Psoas muscle (tissue), 8 donors: ENCODE data around the gene DDX41. TPM values are rescaled to one million over a fixed set of nuclear protein-coding genes. Genes with fewer than 3 reads are reported as not detected.
"Not testable (repeated sequence)": the region's sequence is repeated elsewhere in the genome, so short reads cannot be mapped to it uniquely, and the experiment has no call there.

Experiments
- ATAC-seq, 4 donors: fragments of 200-7000 bp; cut with Tn5 transposase; one replicate each; pipeline ENCODE4 v1.9.1; 2020; ENCODE audit warnings: moderate library complexity in 3 of 4, mild to moderate bottlenecking in 2 of 4
- DNase-seq, 2 donors: peaks; one replicate each; pipeline ENCODE4 v3.0.0-alpha.2; 2020
- H3K27ac ChIP-seq: fragments of 200-600 bp; one replicate; pipeline ENCODE4 v1.8.0; 2022
- H3K27me3 ChIP-seq, 3 donors: fragments of 200-600 bp in 1 of 3; one replicate each; pipeline versions ENCODE4 v1.6.1 to v1.8.0; 2013 to 2022; ENCODE audit warnings: low read length in 2 of 3, mild to moderate bottlenecking in 2 of 3, moderate library complexity in 1 of 3; ENCODE audit not compliant: insufficient read depth in 3 of 3
- H3K36me3 ChIP-seq, 2 donors: fragments of 200-600 bp in 1 of 2; one replicate each; pipeline versions ENCODE4 v1.6.1 to v1.8.0; 2013 to 2022; ENCODE audit warnings: low read depth in 1 of 2, mild to moderate bottlenecking in 1 of 2, moderate library complexity in 1 of 2; ENCODE audit not compliant: insufficient read depth in 1 of 2
- H3K4me1 ChIP-seq: fragments of 200-600 bp; one replicate; pipeline ENCODE4 v1.8.0; 2022
- H3K4me3 ChIP-seq: fragments of 200-600 bp; one replicate; pipeline ENCODE4 v1.8.0; 2022; ENCODE audit warnings: mild to moderate bottlenecking
- H3K9me3 ChIP-seq: fragments of 200-600 bp; one replicate; pipeline ENCODE4 v1.8.0; 2022
- WGBS, 3 donors: extraction: QIAGEN DNeasy Blood & Tissue Kit; methylation state at CpG; one replicate each; pipeline versions ENCODE4 v1.1.6 to v1.1.7; 2013; 5-methylcytosine and 5-hydroxymethylcytosine counted together
- intact Hi-C, 2 donors: fragments of 100-400 bp; cut with DNase I; formaldehyde crosslinking; loops; one replicate each; pipeline versions ENCODE4 v1.11.0 to v1.14.2; 2022
- polyA plus RNA-seq, 3 donors: library from polyadenylated mRNA; stranded (reverse); fragments of 200-250 nt; gene quantifications; one replicate each; pipeline ENCODE4 v1.2.3, GENCODE V29; 2013
- total RNA-seq, 4 donors: library from RNA; stranded (reverse); fragmentation: NEBNext Ultra II Directional in 2 of 4; extraction: Animal tissue kit (Norgen Biotek cat#: 25700) in 2 of 4; gene quantifications; one replicate each; pipeline versions ENCODE4 v1.2.1 to v1.2.4, GENCODE V29; 2021 to 2023
- TF ChIP-seq, protein P1 (sequence below): fragments of 200-600 bp; IDR thresholded peaks from one replicate; pipeline ENCODE4 v1.8.0; 2022; ENCODE audit warnings: antibody characterized with exemption
- donor health status: healthy with polysubstance abuse.
- donor health status: DM: no; HTN: no; CAD: no; lungs with moderate emphysema.
- donor health status: Bipolar disorder and iron deficiency.
- donor health status: healthy.
- donor health status: DM: yes; HTN: yes; CAD: no.
- donor health status: DM: no; HTN: no; CAD: no.
- donor health status: DM: no; HTN: no; CAD: no.
- donor health status: DM: yes; HTN: yes; CAD: no.

Gene DDX41
- total and polyA plus RNA-seq, 7 donors = 37.2 to 71.6 (median 41.0) TPM

DNA sequence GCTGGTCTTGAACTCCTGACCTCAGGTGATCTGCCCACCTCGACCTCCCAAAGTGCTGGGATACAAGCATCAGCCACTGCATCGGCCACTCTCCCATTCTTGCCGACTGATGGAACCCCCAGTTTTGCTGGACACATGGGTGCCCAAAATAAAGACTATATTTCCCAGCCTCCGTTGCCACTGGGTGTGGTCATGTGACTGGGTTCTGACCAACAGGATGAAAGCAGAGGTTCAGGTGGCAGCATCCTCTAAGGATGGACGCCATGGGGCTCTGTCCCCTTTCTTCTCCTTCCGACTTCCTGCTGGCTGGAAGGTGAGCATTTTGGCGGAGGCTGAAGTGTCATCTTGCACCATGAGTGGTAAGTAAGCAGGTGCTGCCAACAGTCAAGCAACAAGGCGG is 29.6 kb downstream of the DDX41 start:
- 82 to 92% (median 83%) methylated on average over 8 of the region's 8 CpGs for WGBS, 3 donors
- peak overlapping the region; percentile 10 for H3K27ac ChIP-seq
- peaks cover 27% of the 10 kb centered on the region for H3K4me1 ChIP-seq
- intact Hi-C loops = no loop called here
- ATAC-seq (no peak), DNase-seq (peak in 1 of 2 donors; percentile 47)
- peaks cover 0 to 83% of the 10 kb centered on the region in 2 donors for H3K36me3 ChIP-seq
- no peak overlapping the region for H3K4me3 ChIP-seq
- TF ChIP-seq, protein P1, sequence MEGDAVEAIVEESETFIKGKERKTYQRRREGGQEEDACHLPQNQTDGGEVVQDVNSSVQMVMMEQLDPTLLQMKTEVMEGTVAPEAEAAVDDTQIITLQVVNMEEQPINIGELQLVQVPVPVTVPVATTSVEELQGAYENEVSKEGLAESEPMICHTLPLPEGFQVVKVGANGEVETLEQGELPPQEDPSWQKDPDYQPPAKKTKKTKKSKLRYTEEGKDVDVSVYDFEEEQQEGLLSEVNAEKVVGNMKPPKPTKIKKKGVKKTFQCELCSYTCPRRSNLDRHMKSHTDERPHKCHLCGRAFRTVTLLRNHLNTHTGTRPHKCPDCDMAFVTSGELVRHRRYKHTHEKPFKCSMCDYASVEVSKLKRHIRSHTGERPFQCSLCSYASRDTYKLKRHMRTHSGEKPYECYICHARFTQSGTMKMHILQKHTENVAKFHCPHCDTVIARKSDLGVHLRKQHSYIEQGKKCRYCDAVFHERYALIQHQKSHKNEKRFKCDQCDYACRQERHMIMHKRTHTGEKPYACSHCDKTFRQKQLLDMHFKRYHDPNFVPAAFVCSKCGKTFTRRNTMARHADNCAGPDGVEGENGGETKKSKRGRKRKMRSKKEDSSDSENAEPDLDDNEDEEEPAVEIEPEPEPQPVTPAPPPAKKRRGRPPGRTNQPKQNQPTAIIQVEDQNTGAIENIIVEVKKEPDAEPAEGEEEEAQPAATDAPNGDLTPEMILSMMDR = no peak
- no peaks in the 10 kb centered on the region for H3K27me3 ChIP-seq
- no peaks in the 10 kb centered on the region for H3K9me3 ChIP-seq

DNA sequence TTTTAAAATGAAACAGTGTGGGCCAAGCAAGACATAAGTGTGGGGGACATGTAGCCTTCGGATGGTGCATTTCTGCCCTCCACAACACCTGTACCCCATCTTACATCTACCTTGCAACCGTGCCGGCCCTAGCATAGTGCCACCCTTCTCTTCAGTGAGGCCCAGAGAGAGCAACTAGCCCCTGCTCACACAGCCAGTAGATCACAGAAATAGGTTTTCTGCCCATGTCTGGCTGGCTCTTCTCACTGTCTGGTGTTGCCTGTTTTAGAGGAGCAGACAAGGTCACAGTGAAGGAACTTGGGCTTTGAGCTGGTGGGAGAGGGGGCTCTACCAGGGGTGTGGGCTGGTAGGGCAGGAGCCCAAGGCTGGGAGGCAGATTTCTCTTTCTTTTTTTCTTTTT is 30.5 kb downstream of the DDX41 start:
- no peaks in the 10 kb centered on the region for H3K9me3 ChIP-seq
- peaks cover 24% of the 10 kb centered on the region for H3K4me1 ChIP-seq
- DNase-seq (no peak), ATAC-seq (no peak)
- intact Hi-C loops = no loop called here
- H3K27ac ChIP-seq = no peak overlapping the region
- TF ChIP-seq, protein P1 = no peak
- H3K36me3 ChIP-seq = peaks cover 0 to 81% of the 10 kb centered on the region in 2 donors
- H3K27me3 ChIP-seq = no peaks in the 10 kb centered on the region
- WGBS, 3 donors = 91 to 97% (median 97%) methylated on average over 3 of the region's 3 CpGs
- no peak overlapping the region for H3K4me3 ChIP-seq

DNA sequence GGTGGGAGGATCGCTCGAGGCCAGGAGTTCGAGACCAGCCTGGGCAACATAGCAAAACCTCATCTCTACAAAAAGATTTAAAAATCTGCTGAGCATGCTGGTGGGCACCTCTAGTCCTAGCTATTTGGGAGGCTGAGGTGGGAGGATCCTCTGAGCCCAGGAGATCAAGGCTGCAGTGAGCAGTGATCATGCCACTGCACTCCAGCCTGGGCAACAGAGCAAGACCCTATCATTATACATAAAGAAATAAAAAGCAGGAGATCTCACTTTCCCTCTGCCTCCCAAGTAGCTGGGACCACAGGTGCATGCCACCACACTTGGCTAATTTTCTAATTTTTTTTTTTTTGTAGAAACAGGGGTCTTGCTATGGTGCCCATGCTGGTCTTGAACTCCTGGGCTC is 31.0 kb downstream of the DDX41 start:
- peaks cover 0 to 76% of the 10 kb centered on the region in 2 donors for H3K36me3 ChIP-seq
- H3K9me3 ChIP-seq, H3K27me3 ChIP-seq, intact Hi-C loops, H3K4me3 ChIP-seq, ATAC-seq, DNase-seq: not testable (repeated sequence)
- H3K4me1 ChIP-seq = peaks cover 24% of the 10 kb centered on the region
- WGBS, 3 donors = 94 to 95% (median 94%) methylated on average over 3 of the region's 3 CpGs
- peak overlapping the region; percentile 78 for H3K27ac ChIP-seq

DNA sequence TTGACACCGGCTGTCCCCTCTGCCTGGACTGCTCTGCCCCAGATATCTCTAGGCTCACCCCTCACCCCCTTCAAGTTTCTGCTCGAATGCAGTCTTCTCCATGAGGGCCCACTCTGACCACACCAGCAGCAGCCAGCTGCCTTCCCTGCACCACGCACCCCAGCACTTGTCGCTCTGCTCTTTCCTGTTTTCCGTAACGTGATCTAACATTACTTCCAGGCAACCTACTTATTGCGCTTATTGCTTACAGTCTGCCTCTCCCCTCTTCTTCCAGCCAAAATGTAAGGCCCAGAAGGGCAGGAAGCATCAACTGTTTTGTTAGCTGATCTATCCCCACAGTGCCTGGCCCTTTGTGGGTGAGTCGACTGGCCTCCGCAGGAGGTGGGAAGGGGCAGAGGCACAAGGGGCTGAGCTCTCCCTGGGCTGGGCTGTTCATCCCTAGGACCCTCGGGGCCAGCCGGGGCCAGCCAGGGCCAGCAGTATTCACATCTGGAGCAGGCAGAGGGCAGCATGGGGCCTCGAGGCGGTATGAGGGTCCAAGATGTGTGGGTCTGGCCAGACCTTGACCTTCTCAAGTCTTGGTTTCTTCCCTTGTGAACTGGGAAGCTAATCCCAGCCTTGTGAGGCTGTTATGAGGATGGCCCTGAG is 31.7 kb downstream of the DDX41 start:
- Histone ChIP-seq H3K4me3 (no peak overlapping the region), H3K27ac (peak overlapping the region; percentile 78), H3K27me3 (no peaks in the 10 kb centered on the region), H3K36me3 (peaks cover 0 to 69% of the 10 kb centered on the region in 2 donors), H3K9me3 (no peaks in the 10 kb centered on the region), H3K4me1 (peaks cover 28% of the 10 kb centered on the region)
- intact Hi-C loops = no loop called here
- TF ChIP-seq, protein P1 = no peak
- 33 to 49% (median 35%) methylated on average over 13 of the region's 13 CpGs for WGBS, 3 donors
- peak in 2 of 4 donors; percentile 6 to 7 for ATAC-seq
- DNase-seq = no peak

DNA sequence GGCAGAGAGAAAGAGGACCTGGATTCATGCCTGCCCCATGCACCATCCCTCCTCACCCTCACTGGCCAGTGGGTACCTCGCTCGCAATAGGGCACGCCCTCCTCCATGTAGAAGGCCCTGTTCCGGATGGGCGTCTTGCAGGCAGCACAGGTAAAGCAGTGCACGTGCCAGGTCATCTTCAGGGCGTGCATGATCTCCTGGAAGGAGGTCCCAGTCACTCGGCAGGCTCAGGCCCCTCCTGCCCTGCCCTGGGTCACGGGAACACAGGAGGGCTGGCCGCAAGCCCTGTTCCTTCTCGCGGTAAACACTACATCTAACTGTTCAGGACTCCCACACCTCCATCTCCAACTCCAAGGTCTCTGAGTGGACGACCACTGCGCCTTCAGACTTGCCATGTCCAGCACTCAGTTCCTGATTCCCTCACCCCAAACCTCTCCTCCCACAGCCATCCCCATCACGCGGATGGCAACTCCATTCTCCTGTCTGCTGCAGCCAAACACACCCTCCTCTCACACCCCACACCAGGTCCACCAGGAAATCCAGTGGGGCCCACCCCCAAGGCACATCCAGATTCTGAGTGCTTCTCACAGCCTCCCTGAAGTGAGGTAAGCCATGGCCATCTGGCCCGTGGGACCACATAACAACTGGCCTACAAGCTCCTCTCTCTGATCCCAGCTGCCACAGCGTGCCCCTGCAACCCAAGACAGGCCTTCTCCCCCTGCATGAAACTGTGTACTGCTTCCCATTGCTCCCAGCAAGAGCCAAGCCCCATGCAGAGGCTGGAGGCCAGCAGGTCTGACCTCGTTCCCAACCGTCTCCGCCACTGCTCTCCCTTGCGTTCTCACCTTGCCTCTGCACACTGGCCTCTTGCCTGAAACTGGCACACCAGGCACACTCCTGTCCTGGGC is 32.5 kb downstream of the DDX41 start:
- WGBS, 3 donors = 54 to 68% (median 57%) methylated on average over 22 of the region's 22 CpGs
- DNase-seq (peak in 1 of 2 donors; percentile 78), ATAC-seq (peak; percentile 21 to 67 (median 62))
- Histone ChIP-seq H3K27ac (peak overlapping the region; percentile 78), H3K4me3 (no peak overlapping the region), H3K27me3 (no peaks in the 10 kb centered on the region), H3K4me1 (peaks cover 36% of the 10 kb centered on the region), H3K9me3 (no peaks in the 10 kb centered on the region), H3K36me3 (peaks cover 0 to 61% of the 10 kb centered on the region in 2 donors)
- TF ChIP-seq, protein P1 = no peak
- intact Hi-C loops = no loop called here
